Ovary (tissue), 9 donors: ENCODE results near the gene ARHGEF17. TPM values are rescaled to one million over a fixed set of nuclear protein-coding genes. Genes with fewer than 3 reads are reported as not detected.

ENCODE experiments used
- DNase-seq, 5 donors: peaks; one replicate each; pipeline ENCODE4 v3.0.0-alpha.2; 2019 to 2020
- H3K27ac ChIP-seq, 2 donors: fragments of 200-600 bp; one replicate each; pipeline versions ENCODE4 v1.5.1 to v1.8.0; 2019 to 2022
- H3K27me3 ChIP-seq: fragments of 200-600 bp; one replicate; pipeline ENCODE4 v1.8.0; 2022
- H3K36me3 ChIP-seq: fragments of 200-600 bp; sonication (generic); one replicate; pipeline ENCODE4 v1.5.1; 2019
- H3K4me1 ChIP-seq: one replicate; pipeline ENCODE4 v1.8.1; 2013; ENCODE audit warnings: mild to moderate bottlenecking, moderate library complexity; ENCODE audit not compliant: insufficient read depth
- H3K4me3 ChIP-seq: fragments of 200-600 bp; sonication (generic); one replicate; pipeline ENCODE4 v1.5.1; 2017
- H3K9me3 ChIP-seq, 2 donors: fragments of 200-600 bp in 1 of 2; sonication (generic) in 1 of 2; one replicate each; pipeline versions ENCODE4 v1.5.1 to v1.8.1; 2013 to 2019; ENCODE audit warnings: mild to moderate bottlenecking in 1 of 2, moderate library complexity in 1 of 2
- EP300 ChIP-seq: sonication (generic); formaldehyde crosslinking; IDR thresholded peaks from one replicate; pipeline ENCODE4 v1.6.1; 2017; ENCODE audit warnings: antibody characterized with exemption
- POLR2A ChIP-seq: fragments of 450-650 bp; IDR thresholded peaks from one replicate; pipeline ENCODE4 v1.6.1; 2017; ENCODE audit warnings: antibody characterized with exemption, mild to moderate bottlenecking, moderate library complexity
- WGBS, 3 donors: extraction: QIAGEN DNeasy Blood & Tissue Kit in 1 of 3; methylation state at CpG; one replicate each; pipeline versions ENCODE4 v1.1.5 to v1.1.7; 2013 to 2017; 5-methylcytosine and 5-hydroxymethylcytosine counted together
- intact Hi-C, 4 donors: fragments of 100-400 bp; cut with DNase I; formaldehyde crosslinking; loops; one replicate each; pipeline versions ENCODE4 v1.11.0 to v1.15.1; 2022 to 2023
- polyA plus RNA-seq, 2 donors: library from polyadenylated mRNA; stranded (reverse); fragments of 200-250 nt in 1 of 2; fragments of 350-450 nt in 1 of 2; fragmentation: Illumina TruSeq in 1 of 2; extraction: RNeasy Lipid Tissue Mini Kit (QIAGEN cat#74804) in 1 of 2; gene quantifications; one replicate each; pipeline ENCODE4 v1.2.3, GENCODE V29; 2013 to 2014
- total RNA-seq, 7 donors: library from RNA; depleted of rRNA in 2 of 7; stranded (reverse); fragments of >200 nt in 2 of 7; fragmentation: NEBNext Ultra II Directional in 3 of 7; extraction: Animal tissue kit (Norgen Biotek cat#: 25700) in 3 of 7; gene quantifications; one replicate each; pipeline versions ENCODE4 v1.1.0 to v1.2.4, GENCODE V29; 2016 to 2023
- TF ChIP-seq, protein P1 (sequence below), 3 donors: fragments of 450-650 bp in 2 of 3; fragments of 200-600 bp in 1 of 3; IDR thresholded peaks; one replicate each; pipeline versions ENCODE4 v1.5.1 to v1.8.0; 2016 to 2022; ENCODE audit warnings: antibody characterized with exemption in 3 of 3, mild to moderate bottlenecking in 1 of 3
- donor health status: DM: no; HTN: no; CAD: no; lungs with moderate emphysema.
- donor health status: DM: no; HTN: no; CAD: no.
- donor health status: Bipolar disorder and iron deficiency.
- donor health status: DM: yes; HTN: yes; CAD: no.
- donor health status: DM: no; HTN: no; CAD: no.
- donor health status: DM: yes; HTN: yes; CAD: no.

The ARHGEF17 gene
- total and polyA plus RNA-seq, 9 donors: 21.0 to 83.8 (median 46.0) TPM

DNA sequence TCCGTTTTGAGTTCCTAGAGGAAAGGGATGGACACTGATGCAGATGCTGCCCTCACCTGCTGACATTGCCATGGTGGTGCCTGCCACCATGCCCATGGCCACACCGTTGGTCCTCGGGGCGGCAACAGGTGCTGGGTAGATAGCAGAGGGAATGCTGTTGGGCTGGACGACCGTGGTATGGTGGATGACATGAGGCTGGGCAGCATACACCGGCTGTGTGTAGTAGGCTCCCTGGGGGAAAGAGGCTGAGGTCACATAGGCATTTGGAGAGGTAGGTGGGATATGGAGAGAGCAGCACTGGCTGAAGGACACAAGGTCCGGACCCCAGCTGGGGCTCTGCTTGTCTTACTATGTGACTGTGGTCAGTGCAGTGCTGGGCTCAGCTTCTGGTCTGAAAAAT lies 101.4 kb downstream of the ARHGEF17 start:
- Histone ChIP-seq H3K36me3 (no peaks in the 10 kb centered on the region), H3K4me1 (peaks cover 5% of the 10 kb centered on the region), H3K9me3 (no peaks in the 10 kb centered on the region), H3K4me3 (no peak overlapping the region), H3K27ac (no peak overlapping the region), H3K27me3 (no peaks in the 10 kb centered on the region)
- 92 to 95% (median 95%) methylated on average over 8 of the region's 8 CpGs for WGBS, 3 donors
- TF ChIP-seq EP300: no peak
- no peak for TF ChIP-seq POLR2A
- TF ChIP-seq, protein P1, sequence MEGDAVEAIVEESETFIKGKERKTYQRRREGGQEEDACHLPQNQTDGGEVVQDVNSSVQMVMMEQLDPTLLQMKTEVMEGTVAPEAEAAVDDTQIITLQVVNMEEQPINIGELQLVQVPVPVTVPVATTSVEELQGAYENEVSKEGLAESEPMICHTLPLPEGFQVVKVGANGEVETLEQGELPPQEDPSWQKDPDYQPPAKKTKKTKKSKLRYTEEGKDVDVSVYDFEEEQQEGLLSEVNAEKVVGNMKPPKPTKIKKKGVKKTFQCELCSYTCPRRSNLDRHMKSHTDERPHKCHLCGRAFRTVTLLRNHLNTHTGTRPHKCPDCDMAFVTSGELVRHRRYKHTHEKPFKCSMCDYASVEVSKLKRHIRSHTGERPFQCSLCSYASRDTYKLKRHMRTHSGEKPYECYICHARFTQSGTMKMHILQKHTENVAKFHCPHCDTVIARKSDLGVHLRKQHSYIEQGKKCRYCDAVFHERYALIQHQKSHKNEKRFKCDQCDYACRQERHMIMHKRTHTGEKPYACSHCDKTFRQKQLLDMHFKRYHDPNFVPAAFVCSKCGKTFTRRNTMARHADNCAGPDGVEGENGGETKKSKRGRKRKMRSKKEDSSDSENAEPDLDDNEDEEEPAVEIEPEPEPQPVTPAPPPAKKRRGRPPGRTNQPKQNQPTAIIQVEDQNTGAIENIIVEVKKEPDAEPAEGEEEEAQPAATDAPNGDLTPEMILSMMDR (IDR thresholded peaks at IDR 0.05): no peak
- DNase-seq: no peak
- intact Hi-C loops: no loop called here

DNA sequence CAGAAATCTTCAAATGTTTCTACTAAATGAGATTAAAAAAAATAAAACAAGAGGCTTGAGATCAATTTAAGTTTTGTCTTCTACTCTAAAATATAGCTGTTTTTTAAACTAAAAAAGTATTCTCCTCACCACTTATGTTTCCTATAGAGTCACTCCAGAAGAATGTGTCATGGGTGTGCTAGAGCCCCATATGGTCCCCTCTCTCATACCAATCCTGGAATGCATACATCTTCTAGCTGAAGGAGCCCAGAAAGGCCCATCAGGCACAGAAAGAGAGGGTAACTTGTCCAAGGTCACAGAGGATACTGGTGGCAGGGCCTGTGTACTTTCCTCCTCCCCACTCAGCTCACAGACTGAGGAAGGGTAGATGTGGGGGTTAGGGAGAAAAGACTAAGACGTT lies 102.6 kb downstream of the ARHGEF17 start:
- intact Hi-C loops: no loop called here
- no peaks in the 10 kb centered on the region for H3K9me3 ChIP-seq
- H3K36me3 ChIP-seq: no peaks in the 10 kb centered on the region
- H3K4me3 ChIP-seq: no peak overlapping the region
- DNase-seq: no peak
- 73 to 88% (median 74%) methylated on average over 1 of the region's 1 CpG for WGBS, 3 donors
- TF ChIP-seq POLR2A (no peak), EP300 (no peak)
- TF ChIP-seq, protein P1 (IDR thresholded peaks at IDR 0.05): no peak
- H3K27me3 ChIP-seq: no peaks in the 10 kb centered on the region
- peaks cover 6% of the 10 kb centered on the region for H3K4me1 ChIP-seq
- no peak overlapping the region for H3K27ac ChIP-seq

DNA sequence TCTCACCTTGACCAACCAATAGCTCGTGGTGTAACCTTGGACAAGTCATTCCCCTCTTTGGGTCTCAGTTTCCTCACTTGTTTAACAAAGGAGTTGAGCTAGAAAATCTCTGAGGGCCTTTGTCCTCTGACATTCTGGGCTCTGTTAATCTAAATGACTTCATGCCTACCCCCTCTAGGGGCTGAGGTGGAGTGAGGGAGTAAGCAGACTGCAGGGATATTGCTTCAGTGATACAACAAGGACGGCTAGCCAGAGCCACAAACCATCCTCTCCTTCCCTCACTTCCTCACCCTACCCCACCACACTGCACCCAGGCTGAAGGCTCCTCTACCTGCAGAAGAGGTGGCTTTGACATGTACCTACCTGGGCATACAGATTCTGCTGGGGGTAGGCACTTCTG lies 103.0 kb downstream of the ARHGEF17 start:
- peaks cover 8% of the 10 kb centered on the region for H3K4me1 ChIP-seq
- no peaks in the 10 kb centered on the region for H3K9me3 ChIP-seq
- H3K36me3 ChIP-seq: no peaks in the 10 kb centered on the region
- 95% methylated on average over 2 of the region's 2 CpGs for WGBS, 3 donors
- TF ChIP-seq POLR2A: no peak
- TF ChIP-seq EP300: no peak
- TF ChIP-seq, protein P1 (IDR thresholded peaks at IDR 0.05): no peak
- no peak for DNase-seq
- no peaks in the 10 kb centered on the region for H3K27me3 ChIP-seq
- intact Hi-C loops: no loop called here
- H3K4me3 ChIP-seq: no peak overlapping the region
- H3K27ac ChIP-seq: no peak overlapping the region

DNA sequence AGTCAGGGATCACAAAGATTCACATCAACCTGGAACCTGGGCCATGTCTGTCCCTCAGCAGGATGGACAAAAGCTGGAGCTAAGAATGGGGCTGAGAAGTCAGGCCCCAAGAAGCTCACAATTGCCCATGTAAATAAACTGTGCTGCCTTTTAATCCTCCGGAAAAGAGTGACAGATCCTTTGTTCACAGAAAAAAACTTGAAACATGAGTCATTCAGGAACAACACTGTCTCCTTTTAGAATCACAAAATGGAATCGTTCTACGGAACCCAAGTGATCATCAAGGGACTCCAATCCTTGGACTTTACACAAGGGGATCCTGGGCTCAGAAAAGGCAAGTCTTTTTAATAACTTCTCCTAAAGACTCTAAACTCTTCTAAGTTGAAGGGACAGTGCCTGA lies 104.2 kb downstream of the ARHGEF17 start:
- Histone ChIP-seq H3K27ac (no peak overlapping the region), H3K4me3 (no peak overlapping the region), H3K4me1 (peaks cover 8% of the 10 kb centered on the region), H3K9me3 (no peaks in the 10 kb centered on the region), H3K36me3 (no peaks in the 10 kb centered on the region), H3K27me3 (no peaks in the 10 kb centered on the region)
- intact Hi-C loops: no loop called here
- TF ChIP-seq, protein P1 (IDR thresholded peaks at IDR 0.05): no peak
- TF ChIP-seq EP300: no peak
- TF ChIP-seq POLR2A: no peak
- no peak for DNase-seq
- 81 to 89% (median 84%) methylated on average over 3 of the region's 3 CpGs for WGBS, 3 donors

DNA sequence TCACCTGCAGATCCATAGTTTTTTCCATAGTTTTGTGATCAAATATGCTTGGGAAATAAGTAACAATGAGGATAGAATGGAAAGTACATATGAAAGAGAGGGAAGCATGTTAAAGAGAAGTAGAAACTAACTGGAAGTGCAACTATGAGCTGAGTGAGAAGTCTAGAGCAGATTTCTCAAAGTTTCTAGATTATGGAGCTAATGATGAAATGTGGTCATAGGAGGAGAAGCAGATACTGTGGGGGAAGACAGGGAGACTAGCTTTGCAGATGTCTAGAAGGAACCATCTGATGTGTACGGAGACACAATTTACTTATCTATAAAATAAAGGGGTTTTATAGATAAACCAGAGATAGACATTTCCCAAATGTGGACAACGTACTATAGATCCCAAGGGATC lies 105.2 kb downstream of the ARHGEF17 start:
- peaks cover 8% of the 10 kb centered on the region for H3K4me1 ChIP-seq
- no peak overlapping the region for H3K27ac ChIP-seq

More for the DNA sequence above, 105.2 kb downstream of the ARHGEF17 start:
- WGBS, 3 donors: 89 to 93% (median 89%) methylated on average over 2 of the region's 2 CpGs
- intact Hi-C loops: no loop called here
- Histone ChIP-seq H3K27me3 (no peaks in the 10 kb centered on the region), H3K36me3 (no peaks in the 10 kb centered on the region), H3K9me3 (no peaks in the 10 kb centered on the region), H3K4me3 (no peak overlapping the region)
- DNase-seq: no peak
- TF ChIP-seq, protein P1 (IDR thresholded peaks at IDR 0.05): no peak
- TF ChIP-seq POLR2A: no peak
- no peak for TF ChIP-seq EP300
